Neural progenitor cell (in vitro differentiated cells): ENCODE measurements around the gene DDHD1.

Experiments used
- EZH2 ChIP-seq: fragments of 200-600 bp; sonication (generic); IDR thresholded peaks from 2 replicates; pipeline ENCODE4 v1.6.1; 2017; ENCODE audit warnings: antibody characterized with exemption, mild to moderate bottlenecking, moderate library complexity
- TF ChIP-seq, protein P1 (sequence below): fragments of 200-600 bp; sonication (generic); IDR thresholded peaks from 2 replicates; pipeline ENCODE4 v1.5.1; 2017; ENCODE audit warnings: antibody characterized with exemption, mild to moderate bottlenecking

DNA sequence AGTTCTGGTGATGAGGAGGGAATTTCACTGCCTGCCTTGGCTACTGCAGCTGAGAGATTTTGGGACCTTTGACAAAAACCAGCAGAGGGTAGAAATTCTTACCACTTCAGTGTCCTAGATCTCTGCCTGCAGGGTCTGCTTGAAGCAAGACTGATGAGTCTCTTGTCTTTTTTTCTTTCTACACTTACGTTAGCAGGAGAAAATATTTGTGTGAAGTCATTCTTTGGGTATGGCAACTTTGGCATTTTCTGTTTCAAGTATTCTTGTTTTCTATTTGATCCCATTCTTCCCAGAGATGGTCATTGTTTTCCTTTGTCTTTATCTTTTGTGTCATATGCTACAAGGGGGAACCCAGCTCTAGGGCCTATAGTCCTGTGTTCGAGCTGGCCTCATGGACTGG, 136.6 kb downstream of the DDHD1 start:
- no peak for TF ChIP-seq EZH2
- TF ChIP-seq, protein P1, sequence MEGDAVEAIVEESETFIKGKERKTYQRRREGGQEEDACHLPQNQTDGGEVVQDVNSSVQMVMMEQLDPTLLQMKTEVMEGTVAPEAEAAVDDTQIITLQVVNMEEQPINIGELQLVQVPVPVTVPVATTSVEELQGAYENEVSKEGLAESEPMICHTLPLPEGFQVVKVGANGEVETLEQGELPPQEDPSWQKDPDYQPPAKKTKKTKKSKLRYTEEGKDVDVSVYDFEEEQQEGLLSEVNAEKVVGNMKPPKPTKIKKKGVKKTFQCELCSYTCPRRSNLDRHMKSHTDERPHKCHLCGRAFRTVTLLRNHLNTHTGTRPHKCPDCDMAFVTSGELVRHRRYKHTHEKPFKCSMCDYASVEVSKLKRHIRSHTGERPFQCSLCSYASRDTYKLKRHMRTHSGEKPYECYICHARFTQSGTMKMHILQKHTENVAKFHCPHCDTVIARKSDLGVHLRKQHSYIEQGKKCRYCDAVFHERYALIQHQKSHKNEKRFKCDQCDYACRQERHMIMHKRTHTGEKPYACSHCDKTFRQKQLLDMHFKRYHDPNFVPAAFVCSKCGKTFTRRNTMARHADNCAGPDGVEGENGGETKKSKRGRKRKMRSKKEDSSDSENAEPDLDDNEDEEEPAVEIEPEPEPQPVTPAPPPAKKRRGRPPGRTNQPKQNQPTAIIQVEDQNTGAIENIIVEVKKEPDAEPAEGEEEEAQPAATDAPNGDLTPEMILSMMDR = no peak
